Liver (tissue), 3 donors: ENCODE results near the gene CES4A.

Experiments
- CTCF ChIP-seq: fragments of 150-350 bp; IDR thresholded peaks from 2 replicates; pipeline ENCODE4 v1.5.1; 2017; ENCODE audit warnings: improper control_type of control experiment, low read depth, low read length; ENCODE audit not compliant: missing input control
- EGR1 ChIP-seq, 2 donors: IDR thresholded peaks; 2 replicates each; pipeline ENCODE4 v1.6.1; 2016 to 2018; ENCODE audit warnings: antibody characterized with exemption in 2 of 2, low read depth in 2 of 2
- GABPA ChIP-seq, 2 donors: IDR thresholded peaks in 1 of 2; conservative IDR thresholded peaks in 1 of 2; 2 replicates each; pipeline ENCODE4 v1.6.1; 2016; ENCODE audit warnings: antibody characterized with exemption in 2 of 2, mild to moderate bottlenecking in 1 of 2, moderate library complexity in 1 of 2
- HNF4A ChIP-seq, 2 donors: conservative IDR thresholded peaks; 2 replicates each; pipeline ENCODE4 v1.6.1; 2016; ENCODE audit warnings: antibody characterized with exemption in 2 of 2, mild to moderate bottlenecking in 2 of 2
- HNF4G ChIP-seq: IDR thresholded peaks from 2 replicates; pipeline ENCODE4 v1.6.1; 2016; ENCODE audit warnings: antibody characterized with exemption
- JUND ChIP-seq, 2 donors: IDR thresholded peaks; 2 replicates each; pipeline ENCODE4 v1.6.1; 2016; ENCODE audit warnings: antibody characterized with exemption in 2 of 2
- NR2F2 ChIP-seq: IDR thresholded peaks from 2 replicates; pipeline ENCODE4 v1.6.1; 2016; ENCODE audit warnings: antibody characterized with exemption
- RAD21 ChIP-seq, 2 donors: IDR thresholded peaks; 2 replicates each; pipeline ENCODE4 v1.6.1; 2016; ENCODE audit warnings: antibody characterized with exemption in 2 of 2, mild to moderate bottlenecking in 2 of 2
- SP1 ChIP-seq: IDR thresholded peaks from 2 replicates; pipeline ENCODE4 v1.6.1; 2018; ENCODE audit warnings: antibody characterized with exemption, mild to moderate bottlenecking
- TAF1 ChIP-seq: conservative IDR thresholded peaks from 2 replicates; pipeline ENCODE4 v1.6.1; 2016; ENCODE audit warnings: antibody characterized with exemption, mild to moderate bottlenecking
- YY1 ChIP-seq: IDR thresholded peaks from 2 replicates; pipeline ENCODE4 v1.6.1; 2016; ENCODE audit warnings: antibody characterized with exemption, mild to moderate bottlenecking
- TF ChIP-seq, protein P1 (sequence below): IDR thresholded peaks from 2 replicates; pipeline ENCODE4 v1.6.1; 2016; ENCODE audit warnings: antibody characterized with exemption, mild to moderate bottlenecking
- TF ChIP-seq, protein P2 (sequence below): IDR thresholded peaks from 2 replicates; pipeline ENCODE4 v1.6.1; 2016; ENCODE audit warnings: antibody characterized with exemption
- TF ChIP-seq, protein P3 (sequence below): IDR thresholded peaks from 2 replicates; pipeline ENCODE4 v1.6.1; 2016; ENCODE audit warnings: antibody characterized with exemption
- donor health status: healthy.
- donor health status: healthy.

DNA sequence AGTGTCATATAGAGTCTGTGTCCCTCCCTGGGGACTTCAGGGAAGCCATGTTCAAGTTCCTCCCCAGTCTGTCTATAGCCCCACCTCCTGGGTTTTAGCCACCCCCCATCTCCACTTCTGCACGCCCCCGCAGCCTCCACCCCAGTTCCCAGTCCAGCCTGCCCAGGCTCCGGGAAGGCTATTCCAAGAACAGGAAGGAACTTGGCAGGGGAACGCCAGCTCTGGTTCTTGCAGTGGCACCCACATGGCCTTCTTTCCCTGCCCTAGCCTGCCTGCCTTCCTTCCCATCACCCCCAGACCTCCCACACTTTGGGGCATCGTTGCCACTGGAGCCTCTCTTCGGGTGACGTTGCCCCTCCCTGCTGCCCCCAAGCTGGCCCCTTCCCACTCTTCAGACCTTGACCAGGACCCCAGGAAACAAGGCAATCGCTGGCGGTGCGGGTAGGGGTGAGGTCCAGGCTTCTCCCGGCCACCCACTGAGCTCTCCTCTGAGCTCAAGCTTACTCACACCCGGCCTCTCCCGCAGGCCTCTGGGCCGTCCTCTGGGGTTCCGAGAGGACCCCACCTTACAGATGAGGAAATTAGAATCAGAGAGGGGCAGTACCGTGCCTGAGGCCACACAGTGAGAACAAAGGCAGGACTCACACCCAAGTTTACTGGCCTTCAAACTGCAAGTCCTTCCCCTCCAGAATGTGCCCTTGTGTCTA, 9.2 kb upstream of the CES4A start:
- TF ChIP-seq, protein P1, sequence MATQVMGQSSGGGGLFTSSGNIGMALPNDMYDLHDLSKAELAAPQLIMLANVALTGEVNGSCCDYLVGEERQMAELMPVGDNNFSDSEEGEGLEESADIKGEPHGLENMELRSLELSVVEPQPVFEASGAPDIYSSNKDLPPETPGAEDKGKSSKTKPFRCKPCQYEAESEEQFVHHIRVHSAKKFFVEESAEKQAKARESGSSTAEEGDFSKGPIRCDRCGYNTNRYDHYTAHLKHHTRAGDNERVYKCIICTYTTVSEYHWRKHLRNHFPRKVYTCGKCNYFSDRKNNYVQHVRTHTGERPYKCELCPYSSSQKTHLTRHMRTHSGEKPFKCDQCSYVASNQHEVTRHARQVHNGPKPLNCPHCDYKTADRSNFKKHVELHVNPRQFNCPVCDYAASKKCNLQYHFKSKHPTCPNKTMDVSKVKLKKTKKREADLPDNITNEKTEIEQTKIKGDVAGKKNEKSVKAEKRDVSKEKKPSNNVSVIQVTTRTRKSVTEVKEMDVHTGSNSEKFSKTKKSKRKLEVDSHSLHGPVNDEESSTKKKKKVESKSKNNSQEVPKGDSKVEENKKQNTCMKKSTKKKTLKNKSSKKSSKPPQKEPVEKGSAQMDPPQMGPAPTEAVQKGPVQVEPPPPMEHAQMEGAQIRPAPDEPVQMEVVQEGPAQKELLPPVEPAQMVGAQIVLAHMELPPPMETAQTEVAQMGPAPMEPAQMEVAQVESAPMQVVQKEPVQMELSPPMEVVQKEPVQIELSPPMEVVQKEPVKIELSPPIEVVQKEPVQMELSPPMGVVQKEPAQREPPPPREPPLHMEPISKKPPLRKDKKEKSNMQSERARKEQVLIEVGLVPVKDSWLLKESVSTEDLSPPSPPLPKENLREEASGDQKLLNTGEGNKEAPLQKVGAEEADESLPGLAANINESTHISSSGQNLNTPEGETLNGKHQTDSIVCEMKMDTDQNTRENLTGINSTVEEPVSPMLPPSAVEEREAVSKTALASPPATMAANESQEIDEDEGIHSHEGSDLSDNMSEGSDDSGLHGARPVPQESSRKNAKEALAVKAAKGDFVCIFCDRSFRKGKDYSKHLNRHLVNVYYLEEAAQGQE = no peak
- TF ChIP-seq CTCF = no peak
- no peak for TF ChIP-seq TAF1
- TF ChIP-seq SP1 = no peak
- TF ChIP-seq, protein P2, sequence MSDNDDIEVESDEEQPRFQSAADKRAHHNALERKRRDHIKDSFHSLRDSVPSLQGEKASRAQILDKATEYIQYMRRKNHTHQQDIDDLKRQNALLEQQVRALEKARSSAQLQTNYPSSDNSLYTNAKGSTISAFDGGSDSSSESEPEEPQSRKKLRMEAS = no peak
- no peak for TF ChIP-seq YY1
- no peak for TF ChIP-seq GABPA (IDR thresholded peaks at IDR 0.05 in 1 of 2, conservative IDR thresholded peaks at IDR 0.05 in 1 of 2)
- TF ChIP-seq JUND (IDR thresholded peaks at IDR 0.05) = no peak
- no peak for TF ChIP-seq HNF4G
- TF ChIP-seq EGR1 (IDR thresholded peaks at IDR 0.05; ENCODE audit: low read depth in 2 of 2) = no peak
- TF ChIP-seq HNF4A (conservative IDR thresholded peaks at IDR 0.05) = no peak
- no peak for TF ChIP-seq RAD21 (IDR thresholded peaks at IDR 0.05)
- TF ChIP-seq NR2F2 = no peak
- TF ChIP-seq, protein P3, sequence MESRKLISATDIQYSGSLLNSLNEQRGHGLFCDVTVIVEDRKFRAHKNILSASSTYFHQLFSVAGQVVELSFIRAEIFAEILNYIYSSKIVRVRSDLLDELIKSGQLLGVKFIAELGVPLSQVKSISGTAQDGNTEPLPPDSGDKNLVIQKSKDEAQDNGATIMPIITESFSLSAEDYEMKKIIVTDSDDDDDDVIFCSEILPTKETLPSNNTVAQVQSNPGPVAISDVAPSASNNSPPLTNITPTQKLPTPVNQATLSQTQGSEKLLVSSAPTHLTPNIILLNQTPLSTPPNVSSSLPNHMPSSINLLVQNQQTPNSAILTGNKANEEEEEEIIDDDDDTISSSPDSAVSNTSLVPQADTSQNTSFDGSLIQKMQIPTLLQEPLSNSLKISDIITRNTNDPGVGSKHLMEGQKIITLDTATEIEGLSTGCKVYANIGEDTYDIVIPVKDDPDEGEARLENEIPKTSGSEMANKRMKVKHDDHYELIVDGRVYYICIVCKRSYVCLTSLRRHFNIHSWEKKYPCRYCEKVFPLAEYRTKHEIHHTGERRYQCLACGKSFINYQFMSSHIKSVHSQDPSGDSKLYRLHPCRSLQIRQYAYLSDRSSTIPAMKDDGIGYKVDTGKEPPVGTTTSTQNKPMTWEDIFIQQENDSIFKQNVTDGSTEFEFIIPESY = no peak
